GM23338 (cell line): Measurements from ENCODE around the gene CHD2.

ENCODE experiments used
- CTCF ChIP-seq, 2 experiments: fragments of 200-600 bp in 1 of 2; sonication (generic) in 1 of 2; conservative IDR thresholded peaks; 2 replicates each; pipeline versions ENCODE4 v1.5.1 to v1.6.1; 2016 to 2017; ENCODE audit warnings: antibody characterized with exemption in 2 of 2, low read depth in 2 of 2, mild to moderate bottlenecking in 2 of 2, moderate library complexity in 1 of 2
- ETS1 ChIP-seq: IDR thresholded peaks from 2 replicates; pipeline ENCODE4 v1.6.1; 2016; ENCODE audit warnings: antibody characterized with exemption
- EZH2 ChIP-seq: fragments of 200-600 bp; sonication (generic); IDR thresholded peaks from one replicate; pipeline ENCODE4 v1.8.0; 2017; ENCODE audit warnings: antibody characterized with exemption, mild to moderate bottlenecking, low read depth; ENCODE audit not compliant: unreplicated experiment
- EZH2phosphoT487 ChIP-seq: fragments of 200-600 bp; sonication (generic); IDR thresholded peaks from one replicate; pipeline ENCODE4 v1.8.1; 2018; ENCODE audit warnings: antibody characterized with exemption; ENCODE audit not compliant: unreplicated experiment
- JUNB ChIP-seq: IDR thresholded peaks from one replicate; pipeline ENCODE4 v1.6.1; 2016; ENCODE audit warnings: antibody characterized with exemption; ENCODE audit not compliant: unreplicated experiment
- POLR2AphosphoS5 ChIP-seq: IDR thresholded peaks from 2 replicates; pipeline ENCODE4 v1.6.1; 2016; ENCODE audit warnings: antibody characterized with exemption, low read depth
- REST ChIP-seq: IDR thresholded peaks from one replicate; pipeline ENCODE4 v1.6.1; 2018; ENCODE audit warnings: antibody characterized with exemption; ENCODE audit not compliant: unreplicated experiment
- STAT1 ChIP-seq: IDR thresholded peaks from one replicate; pipeline ENCODE4 v1.6.1; 2016; ENCODE audit warnings: antibody characterized with exemption; ENCODE audit not compliant: unreplicated experiment
- ZNF331 ChIP-seq: fragments of 250-450 bp; sonication (Bioruptor Pico); IDR thresholded peaks from 2 replicates; pipeline ENCODE4 v1.5.0; 2020; ENCODE audit warnings: low read depth, mild to moderate bottlenecking, moderate library complexity

GRCh38 chr15:93024716-93025624 is 124.8 kb downstream of the CHD2 start:
- TF ChIP-seq EZH2phosphoT487 (no peak), CTCF (conservative IDR thresholded peaks at IDR 0.05; ENCODE audit: low read depth in 2 of 2) (no peak), STAT1 (no peak), EZH2 (no peak), ZNF331 (CRISPR knock-in tag) (no peak), POLR2AphosphoS5 (no peak), ETS1 (no peak), JUNB (no peak), REST (no peak)
